ENCODE measurements around the gene MARCHF3. TPM values are rescaled to one million over a fixed set of nuclear protein-coding genes. Genes with fewer than 3 reads are reported as not detected.

Gene MARCHF3
- total RNA-seq, 1 donor from 2014 or later = 3.1 TPM

DNA sequence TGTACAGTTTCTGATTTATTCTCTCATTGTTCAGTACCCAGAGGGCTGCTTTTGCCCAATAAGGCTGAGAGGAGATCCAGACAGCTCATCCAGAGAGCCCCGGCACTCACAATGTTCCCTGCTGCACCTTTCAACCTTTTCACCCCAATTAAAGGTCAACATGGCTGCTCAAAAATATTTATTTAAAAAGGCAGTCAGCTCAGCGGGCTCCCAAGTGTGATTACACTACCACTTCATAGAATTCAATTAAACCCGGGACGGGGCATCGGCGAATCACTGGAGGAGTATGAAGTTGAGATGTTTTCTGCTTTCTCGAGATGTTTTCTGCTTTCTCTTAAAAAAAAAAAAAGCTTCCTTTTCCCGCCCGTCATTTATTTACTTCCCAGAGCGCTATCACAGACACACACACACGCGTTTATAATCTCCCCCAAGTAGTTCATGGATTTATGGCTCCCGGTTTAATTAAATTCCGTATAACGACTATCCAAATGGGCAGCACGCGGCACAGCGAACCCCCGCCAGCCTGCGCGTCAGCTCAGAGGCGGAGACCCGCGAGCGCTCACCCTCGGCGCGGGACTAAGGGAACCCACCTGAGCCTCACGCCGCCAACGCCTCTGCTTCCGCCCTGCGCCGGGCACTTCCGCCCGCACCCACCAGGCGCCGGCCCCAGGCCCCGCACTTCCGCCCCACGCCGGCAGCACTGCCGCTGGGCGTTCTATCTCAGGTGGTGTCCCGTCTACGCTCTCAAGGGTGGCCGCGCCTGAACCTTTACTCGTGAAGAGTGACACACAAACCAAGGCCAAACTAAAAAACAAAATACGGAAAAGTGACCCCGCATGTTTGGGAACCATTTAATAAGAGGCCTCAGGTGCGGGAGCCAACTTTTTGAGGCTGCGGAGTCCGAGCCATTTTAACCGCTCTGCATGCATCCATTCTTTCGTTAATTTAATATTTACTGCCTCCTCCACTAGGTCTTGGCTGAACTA is 42.8 kb upstream of the MARCHF3 start, which contains the start of gene C5orf63:
C5orf63 (minus strand) TSS at position 642 of the 986 bp plus-strand sequence. CDS start 14,507 bp downstream, outside the sequence.
- H3K4me1 Mint-ChIP-seq = peaks cover 15% of the 10 kb centered on the region
- H3K4me3 Mint-ChIP-seq = peak within 1 kb of the TSS; percentile 69
- TF ChIP-seq, protein P1, sequence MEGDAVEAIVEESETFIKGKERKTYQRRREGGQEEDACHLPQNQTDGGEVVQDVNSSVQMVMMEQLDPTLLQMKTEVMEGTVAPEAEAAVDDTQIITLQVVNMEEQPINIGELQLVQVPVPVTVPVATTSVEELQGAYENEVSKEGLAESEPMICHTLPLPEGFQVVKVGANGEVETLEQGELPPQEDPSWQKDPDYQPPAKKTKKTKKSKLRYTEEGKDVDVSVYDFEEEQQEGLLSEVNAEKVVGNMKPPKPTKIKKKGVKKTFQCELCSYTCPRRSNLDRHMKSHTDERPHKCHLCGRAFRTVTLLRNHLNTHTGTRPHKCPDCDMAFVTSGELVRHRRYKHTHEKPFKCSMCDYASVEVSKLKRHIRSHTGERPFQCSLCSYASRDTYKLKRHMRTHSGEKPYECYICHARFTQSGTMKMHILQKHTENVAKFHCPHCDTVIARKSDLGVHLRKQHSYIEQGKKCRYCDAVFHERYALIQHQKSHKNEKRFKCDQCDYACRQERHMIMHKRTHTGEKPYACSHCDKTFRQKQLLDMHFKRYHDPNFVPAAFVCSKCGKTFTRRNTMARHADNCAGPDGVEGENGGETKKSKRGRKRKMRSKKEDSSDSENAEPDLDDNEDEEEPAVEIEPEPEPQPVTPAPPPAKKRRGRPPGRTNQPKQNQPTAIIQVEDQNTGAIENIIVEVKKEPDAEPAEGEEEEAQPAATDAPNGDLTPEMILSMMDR (conservative IDR thresholded peaks at IDR 0.05) = peak; percentile 35
- H3K36me3 Mint-ChIP-seq (ENCODE audit: low read depth) = no peaks in the 10 kb centered on the region
- no peak for DNase-seq (ENCODE audit: low read depth, low spot score)
- no peaks in the 10 kb centered on the region for H3K9me3 Mint-ChIP-seq
- H3K27ac Mint-ChIP-seq (ENCODE audit: unreplicated experiment) = peak within 1 kb of the TSS; percentile 86
- H3K27me3 Mint-ChIP-seq (ENCODE audit: low read depth) = no peaks in the 10 kb centered on the region

DNA sequence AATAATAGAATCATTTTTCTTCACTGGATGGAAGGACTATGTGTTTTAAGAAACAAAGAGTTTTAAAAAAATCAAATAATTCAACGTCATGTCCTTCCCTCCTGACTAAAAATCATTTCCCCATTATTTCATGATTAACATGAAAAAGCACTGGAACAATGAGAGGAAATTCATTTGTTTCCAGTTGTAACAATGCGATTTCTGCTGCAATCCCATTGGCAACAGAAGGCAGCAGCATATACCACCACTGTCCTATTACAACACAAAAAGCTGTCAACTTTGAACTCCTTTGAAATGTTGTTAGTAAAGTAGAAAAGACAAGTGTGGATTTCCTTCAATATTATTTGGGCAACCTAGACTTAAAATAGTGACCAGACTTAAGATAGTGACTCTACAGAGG is 39.9 kb upstream of the MARCHF3 start:
- H3K27ac Mint-ChIP-seq (ENCODE audit: unreplicated experiment) = no peak overlapping the region
- no peak for DNase-seq (ENCODE audit: low read depth, low spot score)
- no peaks in the 10 kb centered on the region for H3K4me1 Mint-ChIP-seq
- H3K4me3 Mint-ChIP-seq = no peak overlapping the region
- no peaks in the 10 kb centered on the region for H3K9me3 Mint-ChIP-seq
- no peaks in the 10 kb centered on the region for H3K36me3 Mint-ChIP-seq (ENCODE audit: low read depth)
- no peaks in the 10 kb centered on the region for H3K27me3 Mint-ChIP-seq (ENCODE audit: low read depth)
- TF ChIP-seq, protein P1 (conservative IDR thresholded peaks at IDR 0.05) = no peak

DNA sequence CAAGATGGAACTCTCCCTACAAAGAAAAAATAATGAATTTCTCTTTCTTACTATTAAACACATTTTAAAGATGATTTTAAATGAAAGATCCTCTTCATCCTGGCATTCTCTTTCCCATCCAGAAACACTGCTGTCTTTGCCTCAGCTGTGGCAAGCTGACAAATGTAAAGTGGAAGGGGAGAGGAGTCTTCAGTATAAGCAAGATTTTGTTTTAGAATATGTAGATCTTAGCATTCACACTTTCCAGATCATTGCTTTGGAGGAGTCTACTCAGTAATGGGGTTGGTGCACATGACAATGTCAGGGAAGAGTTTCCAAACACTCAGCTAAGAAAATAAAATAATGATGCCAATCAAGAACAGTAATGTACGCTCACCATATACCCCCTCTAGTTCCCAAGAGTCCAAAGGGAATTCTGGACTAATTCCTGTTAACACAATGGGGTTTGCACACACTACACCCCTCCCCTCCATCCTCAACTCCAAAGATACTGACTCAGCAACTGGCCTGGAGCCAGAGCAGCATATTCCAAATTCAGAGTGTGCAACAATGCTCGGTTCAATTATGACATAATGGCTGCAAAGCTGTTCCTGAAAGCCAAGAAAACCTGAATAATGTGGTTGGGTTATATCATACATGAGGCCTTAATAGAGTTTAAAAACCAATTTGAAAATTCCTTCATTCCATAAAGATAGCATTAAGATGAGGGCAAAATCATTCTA is 38.3 kb upstream of the MARCHF3 start:
- no peaks in the 10 kb centered on the region for H3K4me1 Mint-ChIP-seq
- TF ChIP-seq, protein P1 (conservative IDR thresholded peaks at IDR 0.05) = no peak
- no peak for DNase-seq (ENCODE audit: low read depth, low spot score)
- H3K9me3 Mint-ChIP-seq = no peaks in the 10 kb centered on the region
- H3K36me3 Mint-ChIP-seq (ENCODE audit: low read depth) = no peaks in the 10 kb centered on the region
- H3K4me3 Mint-ChIP-seq = no peak overlapping the region
- no peak overlapping the region for H3K27ac Mint-ChIP-seq (ENCODE audit: unreplicated experiment)
- H3K27me3 Mint-ChIP-seq (ENCODE audit: low read depth) = no peaks in the 10 kb centered on the region

DNA sequence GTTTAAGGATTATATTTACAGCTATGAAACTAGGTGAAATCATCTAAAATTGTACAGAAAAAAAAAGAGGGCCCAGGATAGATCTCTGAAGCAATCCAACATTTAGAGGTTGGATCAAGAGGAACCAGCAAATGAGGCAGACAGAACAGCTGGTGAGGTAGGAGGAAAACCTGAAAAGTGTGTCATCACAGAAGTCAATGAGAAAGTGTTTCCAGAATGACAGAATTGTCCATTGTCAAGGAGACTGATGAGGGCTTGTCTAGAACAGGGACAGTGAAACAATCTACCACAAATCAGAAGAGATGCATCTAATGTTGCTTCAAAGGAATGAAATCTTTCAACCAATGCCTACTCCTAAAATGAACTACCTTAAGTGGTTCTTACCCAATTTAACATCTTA is 36.4 kb upstream of the MARCHF3 start:
- Mint-ChIP-seq H3K27ac (ENCODE audit: unreplicated experiment) (no peak overlapping the region), H3K36me3 (ENCODE audit: low read depth) (no peaks in the 10 kb centered on the region), H3K4me3 (no peak overlapping the region), H3K4me1 (no peaks in the 10 kb centered on the region), H3K27me3 (ENCODE audit: low read depth) (no peaks in the 10 kb centered on the region), H3K9me3 (no peaks in the 10 kb centered on the region)
- no peak for DNase-seq (ENCODE audit: low read depth, low spot score)
- TF ChIP-seq, protein P1 (conservative IDR thresholded peaks at IDR 0.05) = no peak

DNA sequence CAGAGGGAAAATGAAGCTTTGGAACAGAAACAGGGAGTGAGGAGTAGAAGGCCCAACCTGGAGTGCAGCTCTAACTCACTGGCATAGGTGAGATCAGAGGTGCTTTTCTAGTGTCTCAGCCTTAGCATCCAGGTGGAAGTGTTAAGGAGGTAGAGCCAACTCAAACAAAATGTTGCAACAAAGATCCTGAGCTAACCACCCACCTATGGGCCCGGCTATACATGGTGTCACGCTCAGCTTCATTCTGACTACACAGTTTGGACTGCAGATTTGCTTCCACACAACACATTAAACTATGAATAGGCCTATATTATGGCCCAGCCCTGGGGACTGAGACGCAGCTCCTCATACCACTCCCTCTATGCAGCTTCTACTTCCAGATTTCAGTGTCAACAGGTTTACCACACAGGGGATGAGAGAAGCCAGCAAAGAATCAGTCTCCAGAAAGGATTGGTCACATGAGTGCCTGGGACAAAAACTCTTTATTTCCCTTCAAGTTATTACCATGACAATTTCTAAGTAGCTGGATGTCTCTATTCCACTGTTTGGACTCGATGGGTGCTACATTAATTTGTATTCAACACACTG is 34.0 kb upstream of the MARCHF3 start:
- Mint-ChIP-seq H3K9me3 (no peaks in the 10 kb centered on the region), H3K27me3 (ENCODE audit: low read depth) (no peaks in the 10 kb centered on the region), H3K36me3 (ENCODE audit: low read depth) (no peaks in the 10 kb centered on the region), H3K27ac (ENCODE audit: unreplicated experiment) (no peak overlapping the region), H3K4me3 (no peak overlapping the region), H3K4me1 (no peaks in the 10 kb centered on the region)
- DNase-seq (ENCODE audit: low read depth, low spot score) = no peak
- TF ChIP-seq, protein P1 (conservative IDR thresholded peaks at IDR 0.05) = no peak
